Muscle layer of duodenum (tissue), 2 donors: ENCODE results near the gene PEX3.
"Not testable (repeated sequence)": the region's sequence is repeated elsewhere in the genome, so short reads cannot be mapped to it uniquely, and the experiment has no call there.

Source experiments
- H3K27ac ChIP-seq: one replicate; pipeline ENCODE4 v1.7.0; 2013; ENCODE audit warnings: mild to moderate bottlenecking, low read length
- H3K27me3 ChIP-seq: one replicate; pipeline ENCODE4 v1.7.0; 2013; ENCODE audit warnings: low read depth, mild to moderate bottlenecking, control low read depth, low read length
- H3K36me3 ChIP-seq, 2 donors: one replicate each; pipeline ENCODE4 v1.7.0; 2013; ENCODE audit warnings: low read length in 2 of 2, control low read depth in 1 of 2, mild to moderate bottlenecking in 1 of 2; ENCODE audit not compliant: insufficient read depth in 2 of 2, control insufficient read depth in 1 of 2
- H3K4me1 ChIP-seq, 2 donors: one replicate each; pipeline ENCODE4 v1.7.0; 2013; ENCODE audit warnings: low read length in 2 of 2, mild to moderate bottlenecking in 2 of 2, control low read depth in 1 of 2, moderate library complexity in 1 of 2; ENCODE audit not compliant: insufficient read depth in 2 of 2, control insufficient read depth in 1 of 2
- H3K4me3 ChIP-seq, 2 donors: one replicate each; pipeline ENCODE4 v1.7.0; 2013; ENCODE audit warnings: low read length in 2 of 2, low read depth in 1 of 2, mild to moderate bottlenecking in 1 of 2
- H3K9me3 ChIP-seq, 2 donors: one replicate each; pipeline ENCODE4 v1.7.0; 2013; ENCODE audit warnings: low read length in 2 of 2, control low read depth in 1 of 2, mild to moderate bottlenecking in 1 of 2; ENCODE audit not compliant: control insufficient read depth in 1 of 2
- donor health status: healthy.

Gene PEX3

GRCh38 chr6:143419526-143419925 lies 31.1 kb upstream of the PEX3 start:
- H3K36me3 ChIP-seq: no peaks in the 10 kb centered on the region
- H3K4me3 ChIP-seq: no peak overlapping the region
- H3K9me3 ChIP-seq: no peaks in the 10 kb centered on the region
- H3K4me1 ChIP-seq: no peaks in the 10 kb centered on the region
- H3K27ac ChIP-seq: no peak overlapping the region
- no peaks in the 10 kb centered on the region for H3K27me3 ChIP-seq

- Histone ChIP-seq H3K4me3 (no peak overlapping the region), H3K4me1 (no peaks in the 10 kb centered on the region), H3K36me3 (no peaks in the 10 kb centered on the region), H3K27ac (no peak overlapping the region), H3K27me3 (no peaks in the 10 kb centered on the region), H3K9me3 (no peaks in the 10 kb centered on the region)
Measured at GRCh38 chr6:143426026-143426425, 24.6 kb upstream of the PEX3 start.

- Histone ChIP-seq H3K27me3 (no peaks in the 10 kb centered on the region), H3K9me3 (no peaks in the 10 kb centered on the region), H3K4me3 (no peak overlapping the region), H3K27ac (no peak overlapping the region), H3K4me1 (no peaks in the 10 kb centered on the region), H3K36me3 (no peaks in the 10 kb centered on the region)
Measured at GRCh38 chr6:143427109-143427817, 23.3 kb upstream of the PEX3 start.

GRCh38 chr6:143429970-143430369 lies 20.6 kb upstream of the PEX3 start:
- no peaks in the 10 kb centered on the region for H3K36me3 ChIP-seq
- no peak overlapping the region for H3K27ac ChIP-seq
- no peaks in the 10 kb centered on the region for H3K4me1 ChIP-seq
- no peaks in the 10 kb centered on the region for H3K27me3 ChIP-seq
- H3K4me3 ChIP-seq: no peak overlapping the region
- no peaks in the 10 kb centered on the region for H3K9me3 ChIP-seq

- Histone ChIP-seq H3K27ac (no peak overlapping the region), H3K36me3 (peaks cover 0 to 4% of the 10 kb centered on the region in 2 donors), H3K4me1 (no peaks in the 10 kb centered on the region), H3K27me3 (no peaks in the 10 kb centered on the region), H3K4me3 (no peak overlapping the region), H3K9me3 (no peaks in the 10 kb centered on the region)
Measured at GRCh38 chr6:143431226-143431625, 19.4 kb upstream of the PEX3 start.

GRCh38 chr6:143432588-143432987 lies 18.0 kb upstream of the PEX3 start:
- Histone ChIP-seq H3K9me3 (no peaks in the 10 kb centered on the region), H3K4me1 (no peaks in the 10 kb centered on the region), H3K4me3 (no peak overlapping the region), H3K27ac (no peak overlapping the region), H3K27me3 (no peaks in the 10 kb centered on the region), H3K36me3 (peaks cover 0 to 7% of the 10 kb centered on the region in 2 donors)

- H3K4me1 ChIP-seq: no peaks in the 10 kb centered on the region
- H3K9me3 ChIP-seq: no peaks in the 10 kb centered on the region
- no peak overlapping the region for H3K4me3 ChIP-seq
- peaks cover 0 to 10% of the 10 kb centered on the region in 2 donors for H3K36me3 ChIP-seq
- no peak overlapping the region for H3K27ac ChIP-seq
- H3K27me3 ChIP-seq: no peaks in the 10 kb centered on the region
Measured at GRCh38 chr6:143441010-143441409, 9.6 kb upstream of the PEX3 start.

GRCh38 chr6:143441680-143442545 lies 8.7 kb upstream of the PEX3 start:
- no peak overlapping the region for H3K4me3 ChIP-seq
- H3K9me3 ChIP-seq: no peaks in the 10 kb centered on the region

GRCh38 chr6:143443096-143443495 lies 7.5 kb upstream of the PEX3 start:
- H3K27ac ChIP-seq: no peak overlapping the region
- no peak overlapping the region for H3K4me3 ChIP-seq
- H3K27me3 ChIP-seq: no peaks in the 10 kb centered on the region
- H3K36me3 ChIP-seq: peaks cover 0 to 4% of the 10 kb centered on the region in 2 donors
- H3K9me3 ChIP-seq: no peaks in the 10 kb centered on the region
- H3K4me1 ChIP-seq: no peaks in the 10 kb centered on the region

More at GRCh38 chr6:143441680-143442545, 8.7 kb upstream of the PEX3 start:
- H3K4me1 ChIP-seq: no peaks in the 10 kb centered on the region
- peaks cover 0 to 4% of the 10 kb centered on the region in 2 donors for H3K36me3 ChIP-seq
- H3K27ac ChIP-seq: no peak overlapping the region
- H3K27me3 ChIP-seq: no peaks in the 10 kb centered on the region

GRCh38 chr6:143447865-143448264 lies 2.7 kb upstream of the PEX3 start:
- H3K4me3 ChIP-seq, H3K9me3 ChIP-seq, H3K36me3 ChIP-seq, H3K27me3 ChIP-seq, H3K27ac ChIP-seq: not testable (repeated sequence)
- peaks cover 7 to 23% of the 10 kb centered on the region in 2 donors for H3K4me1 ChIP-seq

GRCh38 chr6:143449082-143449713 lies 1.4 kb upstream of the PEX3 start:
- Histone ChIP-seq H3K4me1 (peaks cover 7 to 23% of the 10 kb centered on the region in 2 donors), H3K4me3 (peak overlapping the region; percentile 87 to 91), H3K27me3 (no peaks in the 10 kb centered on the region), H3K36me3 (no peaks in the 10 kb centered on the region), H3K9me3 (no peaks in the 10 kb centered on the region), H3K27ac (no peak overlapping the region)
